Neural crest cell (in vitro differentiated cells): Measurements from ENCODE around the gene RASAL1. TPM values are rescaled to one million over a fixed set of nuclear protein-coding genes. Genes with fewer than 3 reads are reported as not detected.

Source experiments
- DNase-seq: peaks from one replicate; pipeline ENCODE4 v3.0.0; 2021; ENCODE audit warnings: low read depth, mixed read lengths, low spot score
- H3K27ac Mint-ChIP-seq: one replicate; pipeline ENCODE4 v1.8.0; 2021; ENCODE audit warnings: mild to moderate bottlenecking, mixed read lengths; ENCODE audit not compliant: unreplicated experiment
- H3K27me3 Mint-ChIP-seq: 2 replicates; pipeline ENCODE4 v1.8.0; 2021; ENCODE audit warnings: low read depth, mild to moderate bottlenecking, mixed read lengths
- H3K36me3 Mint-ChIP-seq: 2 replicates; pipeline ENCODE4 v1.8.0; 2021; ENCODE audit warnings: low read depth, mild to moderate bottlenecking, mixed read lengths
- H3K4me1 Mint-ChIP-seq: 2 replicates; pipeline ENCODE4 v1.8.0; 2021; ENCODE audit warnings: mixed read lengths
- H3K4me3 Mint-ChIP-seq: one replicate; pipeline ENCODE4 v1.8.0; 2021; ENCODE audit warnings: mild to moderate bottlenecking, mixed read lengths
- H3K9me3 Mint-ChIP-seq: 2 replicates; pipeline ENCODE4 v1.8.0; 2021; ENCODE audit warnings: mixed read lengths
- total RNA-seq: library from RNA; stranded (reverse); gene quantifications from 2 replicates; pipeline ENCODE4 v1.2.1, GENCODE V29; 2021
- TF ChIP-seq, protein P1 (sequence below): fragments of 200-600 bp; sonication (generic); conservative IDR thresholded peaks from 2 replicates; pipeline ENCODE4 v1.5.0; 2021; ENCODE audit warnings: antibody characterized with exemption, mild to moderate bottlenecking

RASAL1 gene
- total RNA-seq, 1 donor from 2014 or later, result not detected

DNA sequence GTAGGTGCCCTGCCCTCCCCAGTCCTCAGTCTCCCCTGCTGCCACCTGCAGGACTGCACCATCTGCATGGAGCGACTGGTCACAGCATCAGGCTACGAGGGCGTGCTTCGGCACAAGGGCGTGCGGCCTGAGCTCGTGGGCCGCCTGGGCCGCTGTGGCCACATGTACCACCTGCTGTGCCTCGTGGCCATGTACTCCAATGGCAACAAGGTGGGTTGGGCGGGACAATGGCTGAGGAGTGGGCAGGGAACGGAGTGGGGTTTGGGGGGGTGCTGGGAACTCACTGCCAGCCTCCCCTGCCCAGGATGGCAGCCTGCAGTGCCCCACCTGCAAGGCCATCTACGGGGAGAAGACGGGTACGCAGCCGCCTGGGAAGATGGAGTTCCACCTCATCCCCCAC lies 40.8 kb downstream of the RASAL1 start:
- Mint-ChIP-seq H3K9me3 (no peaks in the 10 kb centered on the region), H3K4me3 (no peak overlapping the region), H3K27ac (no peak overlapping the region), H3K27me3 (peaks cover 45% of the 10 kb centered on the region), H3K36me3 (no peaks in the 10 kb centered on the region), H3K4me1 (peaks cover 18% of the 10 kb centered on the region)
- TF ChIP-seq, protein P1, sequence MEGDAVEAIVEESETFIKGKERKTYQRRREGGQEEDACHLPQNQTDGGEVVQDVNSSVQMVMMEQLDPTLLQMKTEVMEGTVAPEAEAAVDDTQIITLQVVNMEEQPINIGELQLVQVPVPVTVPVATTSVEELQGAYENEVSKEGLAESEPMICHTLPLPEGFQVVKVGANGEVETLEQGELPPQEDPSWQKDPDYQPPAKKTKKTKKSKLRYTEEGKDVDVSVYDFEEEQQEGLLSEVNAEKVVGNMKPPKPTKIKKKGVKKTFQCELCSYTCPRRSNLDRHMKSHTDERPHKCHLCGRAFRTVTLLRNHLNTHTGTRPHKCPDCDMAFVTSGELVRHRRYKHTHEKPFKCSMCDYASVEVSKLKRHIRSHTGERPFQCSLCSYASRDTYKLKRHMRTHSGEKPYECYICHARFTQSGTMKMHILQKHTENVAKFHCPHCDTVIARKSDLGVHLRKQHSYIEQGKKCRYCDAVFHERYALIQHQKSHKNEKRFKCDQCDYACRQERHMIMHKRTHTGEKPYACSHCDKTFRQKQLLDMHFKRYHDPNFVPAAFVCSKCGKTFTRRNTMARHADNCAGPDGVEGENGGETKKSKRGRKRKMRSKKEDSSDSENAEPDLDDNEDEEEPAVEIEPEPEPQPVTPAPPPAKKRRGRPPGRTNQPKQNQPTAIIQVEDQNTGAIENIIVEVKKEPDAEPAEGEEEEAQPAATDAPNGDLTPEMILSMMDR, result no peak
- DNase-seq, result no peak

DNA sequence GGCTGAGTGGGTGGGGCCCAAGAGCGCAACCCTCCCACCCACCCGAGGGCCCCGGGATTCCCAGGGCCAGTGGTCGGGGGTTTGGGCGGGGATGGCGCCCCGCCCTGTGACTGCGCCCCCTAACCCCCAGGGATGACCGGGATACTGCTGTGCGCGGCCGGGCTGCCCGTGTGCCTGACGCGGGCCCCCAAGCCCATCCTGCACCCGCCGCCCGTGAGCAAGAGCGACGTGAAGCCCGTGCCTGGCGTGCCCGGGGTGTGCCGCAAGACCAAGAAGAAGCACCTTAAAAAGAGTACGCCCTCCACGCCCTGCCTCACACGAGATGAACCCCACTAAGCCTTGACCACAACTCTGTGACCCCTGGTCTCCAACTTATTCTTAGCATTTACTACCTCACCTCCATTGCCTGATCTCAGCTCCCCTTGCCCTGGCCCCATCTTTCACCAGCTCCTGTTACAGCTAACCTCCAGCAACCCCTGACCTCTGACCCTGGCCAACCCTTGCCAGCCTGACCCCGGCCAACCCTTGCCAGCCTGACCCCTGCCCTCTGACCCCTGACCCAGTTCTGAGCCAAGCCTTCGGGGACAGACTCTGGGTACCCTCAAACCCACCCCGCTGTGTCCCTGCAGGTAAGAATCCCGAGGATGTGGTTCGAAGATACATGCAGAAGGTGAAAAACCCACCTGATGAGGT lies 42.0 kb downstream of the RASAL1 start:
- Mint-ChIP-seq H3K36me3 (no peaks in the 10 kb centered on the region), H3K27ac (no peak overlapping the region), H3K9me3 (no peaks in the 10 kb centered on the region), H3K4me1 (peaks cover 18% of the 10 kb centered on the region), H3K27me3 (peaks cover 44% of the 10 kb centered on the region), H3K4me3 (no peak overlapping the region)
- DNase-seq, result no peak
- TF ChIP-seq, protein P1, result no peak

DNA sequence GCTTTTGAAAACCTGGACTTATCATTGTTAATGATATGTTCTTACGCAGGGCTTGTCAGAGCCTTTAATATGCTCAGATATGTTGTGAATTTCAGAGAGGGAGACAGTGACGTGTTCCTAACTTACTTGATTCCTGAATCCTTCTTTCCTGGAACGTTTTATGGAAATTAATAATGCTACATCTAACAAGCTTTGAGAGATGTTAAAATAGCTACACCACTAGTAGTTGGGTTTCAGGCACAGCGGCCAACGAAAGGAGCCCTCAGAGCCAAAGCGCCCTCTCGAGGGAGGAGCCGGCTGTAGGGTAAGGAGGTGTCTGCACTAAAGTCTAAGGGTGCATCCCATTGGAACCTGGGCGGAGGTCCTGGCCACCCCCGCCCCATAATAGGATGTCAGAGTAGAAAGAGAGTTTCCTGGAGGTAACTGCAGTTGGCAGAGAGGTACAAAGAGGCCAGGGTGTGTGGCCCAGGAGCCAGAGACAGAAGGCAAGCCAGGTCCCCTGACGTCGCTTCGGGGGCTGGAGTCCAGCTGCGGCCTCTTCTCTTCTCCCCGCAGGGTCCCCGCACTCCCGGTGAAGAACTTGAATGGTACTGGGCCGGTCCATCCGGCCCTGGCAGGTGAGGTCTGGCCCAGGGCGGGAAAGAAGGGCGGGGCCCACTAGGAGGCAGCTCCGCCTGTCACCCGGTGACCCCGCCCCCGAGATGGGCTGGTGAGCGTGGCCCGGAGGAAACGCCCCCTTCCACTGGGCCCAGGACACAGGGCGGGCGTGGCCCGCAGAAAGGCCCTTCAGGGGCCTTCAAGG lies 42.8 kb downstream of the RASAL1 start:
- no peak for DNase-seq
- Mint-ChIP-seq H3K27ac (no peak overlapping the region), H3K4me3 (no peak overlapping the region), H3K4me1 (peaks cover 11% of the 10 kb centered on the region), H3K36me3 (no peaks in the 10 kb centered on the region), H3K9me3 (no peaks in the 10 kb centered on the region), H3K27me3 (peaks cover 45% of the 10 kb centered on the region)
- TF ChIP-seq, protein P1, result peak; percentile 31

DNA sequence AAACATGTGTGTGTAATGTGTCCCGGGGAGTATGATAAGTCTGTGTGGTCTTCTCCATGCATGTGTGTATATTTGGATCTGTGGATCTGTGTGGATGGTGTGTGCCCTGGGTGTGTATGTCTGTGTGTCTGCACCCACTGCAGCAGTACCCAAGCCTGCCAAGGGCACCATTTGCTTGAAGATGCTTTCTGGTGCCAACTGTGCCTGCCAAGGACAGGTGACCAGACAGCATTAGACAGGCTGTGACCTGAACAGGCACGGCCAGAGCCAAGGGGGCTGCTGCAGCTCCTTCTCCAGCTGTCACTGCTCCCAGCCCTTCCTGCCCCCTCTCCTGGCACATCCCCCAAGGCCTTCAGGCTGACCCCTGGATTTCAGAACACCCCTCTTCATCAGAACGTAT lies 44.1 kb downstream of the RASAL1 start:
- TF ChIP-seq, protein P1, result no peak
- Mint-ChIP-seq H3K27me3 (peaks cover 48% of the 10 kb centered on the region), H3K4me3 (no peak overlapping the region), H3K9me3 (no peaks in the 10 kb centered on the region), H3K27ac (no peak overlapping the region), H3K36me3 (no peaks in the 10 kb centered on the region), H3K4me1 (peaks cover 8% of the 10 kb centered on the region)
- DNase-seq, result no peak

DNA sequence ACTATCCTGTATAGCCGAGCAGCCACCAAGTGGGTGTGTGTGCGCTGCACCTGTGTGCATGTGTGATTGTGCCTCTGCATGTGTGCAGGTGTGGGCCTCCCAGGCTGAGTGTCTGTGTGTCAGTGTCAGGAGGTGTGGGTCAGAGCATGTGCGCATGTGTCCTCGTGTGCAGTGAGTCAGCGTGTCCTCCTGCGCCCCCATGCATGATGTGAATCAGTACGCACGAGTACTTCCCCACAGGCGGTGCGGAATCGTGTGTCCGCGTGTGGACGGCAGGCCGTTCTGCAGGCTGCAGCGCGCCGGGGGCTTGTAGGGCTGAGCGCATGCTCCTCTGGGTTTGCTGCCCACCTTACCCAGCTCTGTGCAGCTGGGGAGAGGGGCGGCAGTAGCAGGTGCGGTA lies 44.8 kb downstream of the RASAL1 start:
- Mint-ChIP-seq H3K27me3 (peaks cover 48% of the 10 kb centered on the region), H3K4me1 (peaks cover 8% of the 10 kb centered on the region), H3K9me3 (no peaks in the 10 kb centered on the region), H3K4me3 (no peak overlapping the region), H3K36me3 (no peaks in the 10 kb centered on the region), H3K27ac (no peak overlapping the region)
- TF ChIP-seq, protein P1, result no peak
- DNase-seq, result no peak
